IMR-90 (cell line): ENCODE data around the gene ITSN2. TPM values are rescaled to one million over a fixed set of nuclear protein-coding genes. Genes with fewer than 3 reads are reported as not detected.

Source experiments
- ATAC-seq: fragments of 200-7000 bp; cut with Tn5 transposase; 2 replicates; pipeline ENCODE4 v1.9.1; 2020; ENCODE audit warnings: low read depth, mild to moderate bottlenecking, moderate library complexity
- BruUV-seq: library from RNA; stranded (reverse); fragments of 400-500 nt; replicated peaks from 2 replicates; lab custom pipeline; 2021; lab: Mats Ljungman, UMichigan
- CTCF ChIA-PET: fragments of 300-600 bp; formaldehyde crosslinking; extraction: SDS; loops from one replicate; lab custom pipeline; 2021; ENCODE audit warnings: antibody characterized with exemption; lab: Yijun Ruan, JAX
- POLR2A ChIA-PET: fragments of 300-600 bp; sonication (Branson Sonifier 250); formaldehyde crosslinking; loops from one replicate; lab custom pipeline; 2022; ENCODE audit warnings: antibody characterized with exemption; ENCODE audit not compliant: unreplicated experiment; lab: Charles Lee
- DNase-seq: peaks from one replicate; pipeline ENCODE4 v3.0.0; 2013
- H2AFZ ChIP-seq: replicated peaks from 2 replicates; pipeline ENCODE3; 2013; ENCODE audit warnings: low read length, mild to moderate bottlenecking; ENCODE audit not compliant: poor library complexity
- H2AK5ac ChIP-seq: 2 replicates; pipeline ENCODE4 v1.6.1; 2013; ENCODE audit warnings: low read depth, low read length, inconsistent platforms
- H2AK9ac ChIP-seq: replicated peaks from 2 replicates; pipeline ENCODE3; 2013; ENCODE audit warnings: mild to moderate bottlenecking, low read depth, low read length, moderate library complexity; ENCODE audit not compliant: poor library complexity
- H2BK120ac ChIP-seq: 2 replicates; pipeline ENCODE4 v1.6.1; 2013; ENCODE audit warnings: low read depth, low read length, inconsistent platforms
- H2BK15ac ChIP-seq: 3 replicates; pipeline ENCODE4 v1.6.1; 2013; ENCODE audit warnings: low read depth, low read length, inconsistent platforms
- H2BK20ac ChIP-seq: 2 replicates; pipeline ENCODE4 v1.6.1; 2013; ENCODE audit warnings: low read depth, mild to moderate bottlenecking, inconsistent platforms, low read length, moderate library complexity
- H2BK5ac ChIP-seq: 2 replicates; pipeline ENCODE4 v1.6.1; 2013; ENCODE audit warnings: mild to moderate bottlenecking, low read depth, low read length, inconsistent platforms; ENCODE audit not compliant: poor library complexity, severe bottlenecking
- H3K14ac ChIP-seq: replicated peaks from 2 replicates; pipeline ENCODE4 v1.6.1; 2013; ENCODE audit warnings: low read depth, low read length, inconsistent platforms
- H3K18ac ChIP-seq: 2 replicates; pipeline ENCODE4 v1.6.1; 2013; ENCODE audit warnings: low read depth, low read length, control low read depth
- H3K23ac ChIP-seq: 2 replicates; pipeline ENCODE4 v1.6.1; 2013; ENCODE audit warnings: low read depth, low read length, inconsistent platforms
- H3K27ac ChIP-seq: 2 replicates; pipeline ENCODE4 v1.5.1; 2013; ENCODE audit warnings: mild to moderate bottlenecking, control low read depth, low read length; ENCODE audit not compliant: insufficient read depth
- H3K27me3 ChIP-seq: 2 replicates; pipeline ENCODE4 v1.6.1; 2013; ENCODE audit warnings: low read length; ENCODE audit not compliant: control insufficient read depth, insufficient read depth
- H3K36me3 ChIP-seq: 2 replicates; pipeline ENCODE4 v1.6.1; 2013; ENCODE audit warnings: low read length, mixed read lengths; ENCODE audit not compliant: control insufficient read depth, insufficient read depth
- H3K4ac ChIP-seq: 2 replicates; pipeline ENCODE4 v1.6.1; 2013; ENCODE audit warnings: low read depth, low read length, inconsistent platforms
- H3K4me1 ChIP-seq: 2 replicates; pipeline ENCODE4 v1.6.1; 2013; ENCODE audit warnings: low read length, mixed read lengths; ENCODE audit not compliant: control insufficient read depth, insufficient read depth
- H3K4me2 ChIP-seq: 2 replicates; pipeline ENCODE4 v1.6.1; 2013; ENCODE audit warnings: low read depth, mild to moderate bottlenecking, control low read depth, low read length, moderate library complexity
- H3K4me3 ChIP-seq: 2 replicates; pipeline ENCODE4 v1.5.1; 2013; ENCODE audit warnings: low read depth, mild to moderate bottlenecking, control low read depth, low read length, moderate library complexity; ENCODE audit not compliant: insufficient read depth
- H3K56ac ChIP-seq: 2 replicates; pipeline ENCODE4 v1.6.1; 2013; ENCODE audit warnings: low read length, inconsistent platforms; ENCODE audit not compliant: insufficient read depth; ENCODE audit errors: extremely low read depth
- H3K79me1 ChIP-seq, 2 experiments: 2 replicates each; pipeline ENCODE4 v1.6.1; 2013; ENCODE audit warnings: low read length in 2 of 2, inconsistent platforms in 1 of 2, low read depth in 1 of 2
- H3K9ac ChIP-seq: 2 replicates; pipeline ENCODE4 v1.6.1; 2013; ENCODE audit warnings: low read depth, low read length, control low read depth
- H3K9me1 ChIP-seq: 2 replicates; pipeline ENCODE4 v1.6.1; 2013; ENCODE audit warnings: low read length, inconsistent platforms; ENCODE audit not compliant: insufficient read depth
- H3K9me3 ChIP-seq: 2 replicates; pipeline ENCODE4 v1.6.1; 2013; ENCODE audit warnings: low read length; ENCODE audit not compliant: control insufficient read depth, insufficient read depth
- H4K20me1 ChIP-seq: 2 replicates; pipeline ENCODE4 v1.6.1; 2013; ENCODE audit warnings: low read length, inconsistent platforms; ENCODE audit not compliant: insufficient read depth
- H4K5ac ChIP-seq: 2 replicates; pipeline ENCODE4 v1.6.1; 2013; ENCODE audit warnings: mild to moderate bottlenecking, low read depth, low read length, control low read depth
- H4K8ac ChIP-seq, 2 experiments: 2 replicates each; pipeline ENCODE4 v1.6.1; 2013; ENCODE audit warnings: low read depth in 2 of 2, low read length in 2 of 2, control low read depth in 1 of 2, inconsistent platforms in 1 of 2
- H4K91ac ChIP-seq: 2 replicates; pipeline ENCODE4 v1.6.1; 2013; ENCODE audit warnings: low read depth, low read length, inconsistent platforms; ENCODE audit not compliant: insufficient read depth
- BHLHE40 ChIP-seq: fragments of 150-350 bp; IDR thresholded peaks from 2 replicates; pipeline ENCODE4 v1.6.1; 2016; ENCODE audit warnings: mild to moderate bottlenecking, low read depth, low read length
- CEBPB ChIP-seq: IDR thresholded peaks from 2 replicates; pipeline ENCODE4 v1.6.1; 2012; ENCODE audit warnings: low read depth, low read length, improper control_type of control experiment
- CHD1 ChIP-seq: IDR thresholded peaks from 2 replicates; pipeline ENCODE4 v1.6.1; 2012; ENCODE audit warnings: low read depth, low read length, improper control_type of control experiment
- CTCF ChIP-seq: conservative IDR thresholded peaks from 2 replicates; pipeline ENCODE4 v1.5.1; 2012; ENCODE audit warnings: mild to moderate bottlenecking, low read depth, low read length, improper control_type of control experiment
- ELK1 ChIP-seq: fragments of 150-350 bp; IDR thresholded peaks from 2 replicates; pipeline ENCODE4 v1.6.1; 2016; ENCODE audit warnings: low read depth, mild to moderate bottlenecking, low read length, moderate library complexity, borderline replicate concordance
- FOS ChIP-seq: fragments of 150-350 bp; IDR thresholded peaks from 2 replicates; pipeline ENCODE4 v1.6.1; 2016; ENCODE audit warnings: low read depth, low read length
- MAFK ChIP-seq: IDR thresholded peaks from 2 replicates; pipeline ENCODE4 v1.6.1; 2012; ENCODE audit warnings: low read depth, low read length, improper control_type of control experiment
- MAZ ChIP-seq: IDR thresholded peaks from 2 replicates; pipeline ENCODE4 v1.6.1; 2012; ENCODE audit warnings: low read depth, mild to moderate bottlenecking, low read length, improper control_type of control experiment, moderate library complexity, borderline replicate concordance
- MXI1 ChIP-seq: IDR thresholded peaks from 2 replicates; pipeline ENCODE4 v1.6.1; 2012; ENCODE audit warnings: low read depth, mild to moderate bottlenecking, low read length, moderate library complexity, borderline replicate concordance
- NFE2L2 ChIP-seq: fragments of 150-350 bp; IDR thresholded peaks from 2 replicates; pipeline ENCODE4 v1.6.1; 2016; ENCODE audit warnings: low read depth, mild to moderate bottlenecking, low read length
- POLR2A ChIP-seq: IDR thresholded peaks from 2 replicates; pipeline ENCODE4 v1.6.1; 2012; ENCODE audit warnings: mild to moderate bottlenecking, low read depth, low read length
- RAD21 ChIP-seq: IDR thresholded peaks from 2 replicates; pipeline ENCODE4 v1.6.1; 2012; ENCODE audit warnings: low read length, improper control_type of control experiment
- RCOR1 ChIP-seq: IDR thresholded peaks from 2 replicates; pipeline ENCODE4 v1.6.1; 2012; ENCODE audit warnings: mild to moderate bottlenecking, low read length, improper control_type of control experiment; ENCODE audit not compliant: insufficient replicate concordance
- RFX5 ChIP-seq: IDR thresholded peaks from 2 replicates; pipeline ENCODE4 v1.8.0; 2012; ENCODE audit warnings: low read depth, mild to moderate bottlenecking, low read length, moderate library complexity
- SMC3 ChIP-seq: fragments of 150-350 bp; IDR thresholded peaks from 2 replicates; pipeline ENCODE4 v1.6.1; 2016; ENCODE audit warnings: low read depth, mild to moderate bottlenecking, antibody characterized with exemption, low read length, moderate library complexity
- USF2 ChIP-seq: fragments of 150-350 bp; IDR thresholded peaks from 2 replicates; pipeline ENCODE4 v1.6.1; 2017; ENCODE audit warnings: mild to moderate bottlenecking, antibody characterized with exemption, low read length, low read depth
- WGBS, 2 experiments: methylation state at CpG; one replicate each; pipeline versions ENCODE4 v1.1.5 to v1.1.7; 2013; ENCODE audit warnings: missing lambda C conversion rate in 2 of 2; ENCODE audit not compliant: insufficient read length in 1 of 2; ENCODE audit errors: extremely low coverage in 2 of 2; 5-methylcytosine and 5-hydroxymethylcytosine counted together
- dilution Hi-C: fragments of 300-500 bp; cut with HindIII; formaldehyde crosslinking; loops from one replicate; pipeline ENCODE4 v1.14.3; 2018; ENCODE audit warnings: low sequenced_read_pairs; ENCODE audit not compliant: unreplicated experiment
- in situ Hi-C: fragments of 300-500 bp; cut with MboI; formaldehyde crosslinking; loops from 3 replicates; pipeline ENCODE4 v1.14.3; 2019; ENCODE audit warnings: low sequenced_read_pairs, inconsistent platforms, mixed read lengths
- intact Hi-C: fragments of 100-400 bp; cut with micrococcal nuclease; formaldehyde crosslinking; loops from 2 replicates; pipeline ENCODE4 v1.10.0; 2022
- polyA plus RNA-seq, 3 experiments: library from polyadenylated mRNA; depleted of rRNA; stranded (reverse); fragments of >200 nt; gene quantifications; 2 replicates each; pipeline ENCODE4 v1.2.3, GENCODE V29; 2012; ENCODE audit warnings: low replicate concordance in 1 of 3
- total RNA-seq: library from RNA; depleted of rRNA; stranded (reverse); fragments of >200 nt; gene quantifications from 2 replicates; pipeline ENCODE4 v1.2.3, GENCODE V29; 2012

Gene ITSN2
- total and polyA plus RNA-seq, 2 of the 4 experiments (the other 2 are of a cell fraction), result 10.7 to 17.2 TPM

- in situ Hi-C loops (no loop called here), intact Hi-C loops (no loop called here), dilution Hi-C loops (no loop called here)
- CTCF ChIA-PET, result interaction anchor here (1.1 kb wide), 1 partner anchor 9 kb away, joined by 4 read pairs; no protein-coding TSS in a partner anchor
- H3K36me3 ChIP-seq, result no peaks in the 10 kb centered on the region
- H3K56ac ChIP-seq, result no peak overlapping the region
- H3K14ac ChIP-seq, result no peak overlapping the region
- no CpG with 5 or more reads among the region's 2 CpGs for WGBS, 2 experiments
- DNase-seq (no peak), ATAC-seq (no peak)
- no peak overlapping the region for H2BK5ac ChIP-seq
- H3K4me1 ChIP-seq, result no peaks in the 10 kb centered on the region
- no peak overlapping the region for H3K4ac ChIP-seq
- H2BK120ac ChIP-seq, result no peak overlapping the region
- no peak overlapping the region for H2BK15ac ChIP-seq
- no peak overlapping the region for H3K18ac ChIP-seq
- no peak overlapping the region for H2AK5ac ChIP-seq
- no peaks in the 10 kb centered on the region for H4K20me1 ChIP-seq
- H3K27ac ChIP-seq, result no peak overlapping the region
- H3K9me1 ChIP-seq, result no peaks in the 10 kb centered on the region; the same call in 1 of the 2 replicates
- H3K9me3 ChIP-seq, result no peaks in the 10 kb centered on the region
- POLR2A ChIA-PET, result no interaction called here
- H3K27me3 ChIP-seq, result no peaks in the 10 kb centered on the region; the same call in 1 of the 2 replicates
- no peaks in the 10 kb centered on the region for H3K79me1 ChIP-seq
- TF ChIP-seq RFX5 (no peak), FOS (no peak), MXI1 (no peak), CEBPB (no peak), BHLHE40 (no peak), CHD1 (no peak), SMC3 (no peak), ELK1 (no peak), MAZ (no peak), MAFK (no peak), RAD21 (no peak), USF2 (no peak), NFE2L2 (no peak), RCOR1 (no peak), POLR2A (no peak), CTCF (no peak)
- H3K4me2 ChIP-seq, result no peak overlapping the region
- H2AFZ ChIP-seq, result no peak overlapping the region
- H4K5ac ChIP-seq, result no peak overlapping the region
- BruUV-seq, result no TSS peak
- H4K91ac ChIP-seq, result no peak overlapping the region
- no peak overlapping the region for H3K9ac ChIP-seq
- no peak overlapping the region for H2BK20ac ChIP-seq
- no peak overlapping the region for H4K8ac ChIP-seq
- no peak overlapping the region for H3K23ac ChIP-seq
- no peak overlapping the region for H2AK9ac ChIP-seq
- H3K4me3 ChIP-seq, result no peak overlapping the region
Observed at GRCh38 chr2:24163601-24164000, 196.7 kb downstream of the ITSN2 start.
